Right hindlimb (tissue), 1 donor: Measurements from ENCODE around the gene WDR86.

Source experiments
- DNase-seq: peaks from one replicate; pipeline ENCODE4 v3.0.0-alpha.2; 2018

The WDR86 gene

DNA sequence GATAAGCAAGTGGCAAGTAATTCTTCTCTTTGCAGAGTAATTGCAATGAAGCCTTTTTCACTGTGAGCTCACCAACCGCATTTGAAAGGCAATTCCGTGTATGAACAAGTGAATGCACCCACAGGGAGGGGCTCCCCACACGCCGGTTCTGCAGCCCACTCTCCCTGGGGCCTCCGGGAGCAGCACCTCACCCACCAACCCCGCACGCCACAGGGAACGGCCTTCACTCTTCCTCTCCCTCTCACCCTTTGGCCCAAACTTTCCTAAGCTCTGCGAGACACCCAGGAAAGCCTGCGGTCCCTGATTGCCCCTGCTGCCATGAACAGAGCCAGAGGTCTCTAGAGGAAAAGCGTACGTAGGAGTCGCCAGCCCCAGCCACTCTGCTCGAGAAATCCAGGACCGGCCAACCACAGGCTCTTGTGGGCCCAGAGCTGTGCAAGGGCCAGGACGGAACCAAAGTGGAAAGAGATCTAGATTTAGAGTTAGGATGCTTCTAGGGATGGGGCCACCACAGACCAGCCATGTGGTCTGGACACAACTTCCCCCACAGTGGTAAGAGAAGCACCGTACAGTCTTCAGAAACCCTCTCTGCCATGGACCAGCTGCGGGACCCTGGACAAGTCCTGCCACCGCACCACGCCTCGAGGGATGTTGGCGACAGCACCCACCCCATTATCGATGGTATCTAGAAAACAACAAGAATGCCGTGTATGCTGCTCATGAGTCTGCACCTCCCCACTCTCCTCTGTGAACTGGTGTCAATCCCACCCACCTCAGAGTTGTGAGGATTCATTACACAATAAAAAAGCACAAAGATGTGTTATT lies 3.6 kb downstream of the WDR86 start:
- DNase-seq: no peak

GRCh38 chr7:151405588-151405987 lies 4.2 kb downstream of the WDR86 start:
- no peak for DNase-seq

DNA sequence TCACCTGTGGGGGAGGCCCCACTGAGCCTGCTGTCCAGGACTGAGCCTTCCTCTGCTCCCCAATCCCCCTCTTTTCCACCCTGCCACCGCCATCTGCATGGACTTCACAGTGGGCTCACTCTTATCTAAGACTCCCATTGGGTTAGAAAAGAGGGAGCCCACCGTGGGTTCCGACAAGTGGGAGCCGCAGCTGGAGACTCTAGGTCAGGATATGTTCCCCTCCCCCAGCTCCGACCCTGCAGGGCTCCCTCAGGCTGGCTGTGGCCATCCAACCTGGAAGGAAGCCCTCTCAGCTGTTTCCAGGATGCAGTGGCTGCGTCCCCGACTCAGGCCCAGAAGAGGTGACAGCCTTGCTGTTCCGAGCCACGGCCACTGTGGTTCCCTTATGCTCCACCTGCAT lies 4.8 kb downstream of the WDR86 start:
- DNase-seq: no peak

DNA sequence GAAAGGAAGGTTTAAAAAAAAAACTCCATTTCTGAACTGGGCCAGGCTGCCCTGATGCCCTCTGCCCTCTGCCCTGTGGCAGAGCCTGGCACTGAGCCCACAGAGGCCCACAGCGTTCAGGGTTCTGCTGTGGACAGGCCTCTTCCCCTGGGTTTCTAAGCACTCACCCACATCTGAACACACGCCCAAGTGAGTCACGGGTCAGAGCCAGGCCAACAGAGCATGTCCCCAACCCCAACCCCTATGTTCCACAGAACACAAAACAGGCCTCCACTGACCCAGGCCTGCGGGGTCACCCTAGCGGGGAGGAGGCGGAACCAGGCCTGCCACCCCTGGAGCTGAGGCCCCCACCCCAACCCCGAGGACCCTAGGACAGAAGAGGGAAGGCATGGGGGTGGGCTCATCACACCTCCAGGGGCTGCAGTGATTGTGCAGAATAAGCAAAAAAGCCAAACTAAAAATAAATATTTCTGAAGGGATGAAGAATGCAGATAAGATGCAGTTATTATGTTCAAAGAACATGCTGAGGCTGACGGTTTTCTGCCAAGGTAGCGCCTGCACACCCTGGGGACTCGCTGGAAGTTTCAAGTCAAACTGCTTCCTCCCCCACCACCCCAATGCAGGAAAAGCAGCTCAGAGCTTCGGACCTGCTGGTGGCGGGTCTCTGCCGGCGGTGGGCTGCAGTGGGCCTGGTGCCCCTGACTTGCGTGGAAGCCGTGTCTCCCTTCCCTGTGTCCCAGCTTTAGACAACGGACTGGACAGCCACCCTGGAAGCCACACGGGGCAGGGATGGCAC lies 5.4 kb downstream of the WDR86 start:
- DNase-seq: peak; percentile 55

- DNase-seq: no peak
Observed at GRCh38 chr7:151403764-151404163, 6.1 kb downstream of the WDR86 start.

DNA sequence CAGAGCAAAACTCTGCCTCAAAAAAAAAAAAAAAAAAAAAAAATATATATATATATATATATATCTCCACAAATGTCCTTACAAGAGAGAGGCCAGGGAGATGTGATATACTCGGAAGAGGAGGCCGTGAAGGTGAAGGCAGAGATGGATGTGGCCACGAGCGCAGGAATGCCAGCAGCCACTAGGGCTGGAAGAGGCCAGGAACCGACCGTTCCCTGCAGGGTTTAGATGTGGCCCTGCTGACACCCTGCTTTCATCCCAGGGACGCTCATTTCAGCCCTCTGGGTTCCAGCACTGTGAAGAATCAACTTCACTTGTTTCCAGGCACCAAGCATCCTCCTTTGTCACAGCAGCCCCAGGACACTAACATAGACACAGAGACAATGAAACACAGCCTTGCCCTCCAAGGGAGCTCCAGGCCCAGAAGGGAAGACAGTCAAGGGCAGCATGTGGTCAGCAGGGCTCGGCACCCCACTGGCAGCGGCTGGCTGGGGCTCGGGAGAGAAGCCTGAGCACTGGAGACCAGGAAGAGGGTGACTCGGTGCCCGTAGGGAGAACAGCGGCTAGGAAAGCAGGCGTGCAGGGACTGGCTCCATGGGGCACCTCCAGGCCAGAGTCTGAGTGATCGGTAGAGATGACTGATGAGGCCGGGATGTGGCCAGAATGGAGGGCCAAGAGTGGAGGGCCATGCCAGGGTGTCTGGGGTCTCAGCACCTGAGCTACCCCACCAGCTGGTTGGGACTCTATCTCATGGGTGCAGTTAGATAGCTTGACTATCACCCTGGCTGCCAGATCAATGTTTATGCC lies 7.6 kb downstream of the WDR86 start:
- no peak for DNase-seq

DNA sequence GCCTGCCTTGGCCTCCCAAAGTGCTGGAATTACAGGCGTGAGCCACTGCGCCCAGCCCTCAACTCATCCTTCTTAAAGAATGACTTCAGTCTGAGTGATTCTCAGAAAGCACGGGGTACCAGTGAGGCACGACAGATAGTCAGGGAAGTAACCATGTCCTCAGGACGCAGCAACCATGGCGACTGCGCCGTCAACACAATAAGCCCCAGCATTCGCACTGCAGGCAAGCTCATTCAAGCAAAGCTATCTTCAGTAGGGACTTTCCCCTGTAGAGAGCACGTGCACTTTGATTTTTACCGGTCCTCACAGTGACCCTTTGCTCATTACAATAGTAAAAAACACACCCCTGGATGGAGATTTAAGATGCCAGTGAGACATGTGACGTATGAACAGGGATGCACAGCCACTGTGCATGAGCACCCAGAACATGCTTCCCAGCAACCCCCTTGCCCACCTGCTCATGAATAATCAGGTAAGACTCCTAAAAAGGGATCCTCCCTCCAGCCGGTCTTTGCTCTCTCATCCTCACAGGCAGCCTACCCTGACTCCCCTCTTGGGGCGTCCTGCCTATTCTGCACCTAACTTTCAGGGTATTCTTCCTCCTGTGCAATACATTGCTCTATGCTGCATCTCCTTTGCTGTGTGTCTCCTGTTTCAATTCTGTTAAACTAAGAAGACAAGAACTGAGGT lies 9.1 kb downstream of the WDR86 start:
- no peak for DNase-seq

- no peak for DNase-seq
Observed at GRCh38 chr7:151399906-151400305, 9.9 kb downstream of the WDR86 start.

GRCh38 chr7:151399305-151399601 lies 10.6 kb downstream of the WDR86 start:
- no peak for DNase-seq

DNA sequence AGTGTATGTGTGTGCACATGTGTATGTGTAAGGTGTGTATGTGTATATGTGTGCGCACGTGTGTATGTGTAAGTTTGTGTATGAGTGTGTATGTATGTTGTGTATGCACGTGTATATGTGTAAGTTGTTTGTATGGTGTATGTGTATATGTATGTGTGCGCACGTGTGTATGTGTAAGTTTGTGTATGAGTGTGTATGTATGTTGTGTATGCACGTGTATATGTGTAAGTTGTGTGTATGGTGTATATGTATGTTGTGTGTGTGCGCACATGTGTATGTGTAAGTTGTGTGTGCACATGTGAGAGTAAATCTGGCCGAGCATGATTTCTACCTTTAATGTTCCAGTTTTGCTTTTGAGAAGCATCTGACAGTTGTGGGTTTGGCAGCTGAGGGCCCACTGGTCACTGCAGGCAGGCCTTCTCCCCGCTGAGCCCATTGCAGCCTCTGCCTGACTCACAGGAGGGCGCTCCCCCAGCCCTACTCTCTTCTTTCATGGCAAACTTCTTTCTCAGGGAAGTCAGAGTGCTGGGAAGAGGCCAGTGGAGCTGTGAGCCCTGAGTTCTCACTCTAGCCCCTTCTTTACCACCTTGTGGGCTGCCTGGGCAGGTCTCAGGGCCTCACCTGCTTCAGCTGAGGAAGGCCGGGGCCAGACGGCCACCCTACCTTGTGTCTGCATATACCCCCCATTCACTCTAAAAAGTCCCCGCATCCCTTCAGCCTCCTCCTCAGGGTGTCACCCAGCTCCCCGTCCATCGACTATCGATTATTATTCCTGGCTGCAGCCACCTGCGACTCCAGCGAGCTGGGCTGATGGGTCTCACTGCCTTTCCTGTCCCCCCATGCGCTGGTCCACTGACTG lies 11.2 kb downstream of the WDR86 start:
- DNase-seq: no peak

DNA sequence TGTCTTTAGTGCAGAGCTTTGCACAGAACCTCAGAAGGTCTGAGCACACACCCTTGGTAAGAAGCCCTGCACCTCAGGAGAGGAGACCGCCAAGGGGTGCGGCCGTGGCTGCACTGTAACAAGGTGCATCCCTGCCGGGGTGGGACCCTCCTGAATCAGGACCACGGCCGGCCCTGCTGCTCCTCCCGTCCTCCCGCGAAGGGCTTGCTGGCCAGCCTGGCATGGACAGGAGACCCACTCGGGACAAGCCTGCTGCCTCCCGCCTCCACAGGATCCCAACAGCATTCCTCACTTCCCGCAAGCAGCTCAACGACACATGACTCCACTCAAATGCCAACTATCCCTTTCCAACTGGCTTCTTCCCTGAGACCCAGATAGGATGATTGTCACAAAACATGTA lies 12.8 kb downstream of the WDR86 start:
- DNase-seq: no peak

- DNase-seq: no peak
Observed at GRCh38 chr7:151396328-151396970, 13.4 kb downstream of the WDR86 start.

DNA sequence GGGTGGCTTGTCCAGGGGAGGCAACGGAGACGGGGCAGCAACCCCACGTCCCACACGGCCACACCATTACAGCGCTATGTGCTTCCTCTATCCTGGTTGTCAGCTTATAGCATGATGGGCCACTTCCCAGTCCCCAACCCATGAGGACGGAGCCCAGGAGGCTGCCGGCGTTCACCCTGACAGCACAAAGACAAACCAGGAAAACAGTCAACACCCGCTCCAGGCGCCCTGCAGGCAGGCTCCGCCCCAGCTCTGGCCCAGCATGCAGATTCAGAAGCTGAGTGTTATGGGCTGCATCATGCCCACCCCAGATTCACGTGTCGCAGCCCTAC lies 14.8 kb downstream of the WDR86 start:
- no peak for DNase-seq

- DNase-seq: no peak
Observed at GRCh38 chr7:151394076-151395035, 15.5 kb downstream of the WDR86 start.

DNA sequence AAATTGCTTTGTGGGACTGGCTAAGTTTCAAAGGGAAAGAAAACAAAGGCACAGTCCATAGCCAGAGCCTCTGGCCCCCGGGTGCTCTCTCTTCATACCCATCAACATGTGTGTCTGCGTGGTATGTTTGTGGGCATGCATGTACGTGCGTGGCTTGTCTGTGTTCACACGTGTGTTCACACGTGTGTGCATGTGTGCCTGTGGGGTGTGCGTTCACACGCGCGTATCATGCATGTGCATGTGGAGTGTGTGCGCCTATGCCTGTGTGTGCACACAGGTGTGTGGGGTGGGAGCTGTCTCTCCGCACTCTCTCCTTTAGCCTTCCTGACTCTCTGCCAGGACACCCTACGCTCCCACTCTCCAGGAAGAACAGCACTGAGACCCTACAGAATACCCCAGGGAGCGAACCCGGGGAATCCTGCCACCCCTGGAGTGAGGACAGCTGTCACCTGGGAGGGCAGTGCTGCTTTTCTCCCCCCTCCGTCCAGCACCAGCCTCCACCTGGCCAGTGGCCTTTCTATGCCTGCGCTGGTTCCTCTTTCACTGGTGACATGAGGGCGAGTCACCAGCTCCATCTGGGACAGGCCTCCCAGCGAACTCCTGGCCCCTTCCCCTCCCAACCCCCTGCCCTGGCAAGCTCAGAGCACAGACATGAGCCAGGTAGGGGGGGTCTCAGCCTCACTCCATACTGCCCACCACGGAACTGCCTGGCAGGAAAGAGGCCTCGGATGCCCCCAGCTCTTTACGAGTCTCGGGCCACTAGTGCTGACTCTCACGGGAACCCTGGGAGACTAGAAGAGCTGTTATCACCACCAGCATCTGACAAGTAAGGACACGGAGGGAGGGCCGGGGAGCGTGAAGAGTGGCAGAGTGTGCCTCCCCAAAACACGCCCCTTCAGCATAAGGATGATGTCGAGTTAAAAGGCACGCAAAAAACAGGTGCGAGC lies 16.5 kb downstream of the WDR86 start:
- DNase-seq: no peak

DNA sequence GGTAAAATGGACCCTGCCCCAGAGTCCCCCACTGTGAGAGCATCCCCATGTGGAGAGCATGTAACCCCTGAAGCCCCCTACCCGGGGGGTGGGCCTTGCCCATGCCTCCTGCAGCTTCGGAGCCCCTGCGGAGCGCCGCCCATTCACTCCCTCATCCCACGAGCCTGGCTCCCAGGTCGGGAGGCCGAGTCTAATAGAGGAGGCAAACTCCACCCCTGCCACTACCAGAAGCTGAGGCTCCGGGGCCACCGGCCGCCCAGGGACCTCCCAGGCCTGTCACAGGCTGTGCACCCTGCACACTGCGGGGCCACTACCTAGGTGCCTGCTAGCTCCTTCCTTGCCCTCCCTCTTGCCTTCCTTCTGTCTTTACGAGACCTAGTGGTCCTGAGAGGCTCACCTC lies 17.4 kb downstream of the WDR86 start:
- no peak for DNase-seq

DNA sequence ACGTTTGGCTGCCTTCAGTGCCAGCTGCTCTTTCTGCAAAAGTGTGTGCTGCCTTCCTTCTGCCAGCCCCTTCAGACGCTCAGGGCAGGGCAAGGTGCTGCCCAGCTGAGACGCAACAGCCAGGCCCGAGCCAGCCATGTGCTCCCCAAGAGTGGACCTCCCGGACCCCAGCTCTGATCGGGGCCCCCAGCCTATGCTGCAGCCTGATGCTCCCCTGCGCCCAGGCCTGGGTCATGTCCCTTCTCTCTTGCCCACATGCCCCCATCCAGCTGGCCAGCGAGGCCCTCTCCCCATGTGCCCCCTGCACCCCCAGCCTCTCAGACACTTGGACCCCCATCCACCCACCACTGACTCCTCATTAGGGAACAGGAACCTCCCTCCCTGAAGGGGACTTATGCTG lies 17.8 kb downstream of the WDR86 start:
- no peak for DNase-seq

GRCh38 chr7:151391358-151391730 lies 18.5 kb downstream of the WDR86 start:
- DNase-seq: no peak
